HEK293T (cell line): ENCODE measurements around the gene OR2T34.
"Not testable (repeated sequence)": the region's sequence is repeated elsewhere in the genome, so short reads cannot be mapped to it uniquely, and the experiment has no call there.

ENCODE experiments used
- BHLHE40 ChIP-seq: fragments of 450-650 bp; IDR thresholded peaks from 2 replicates; pipeline ENCODE4 v1.6.1; 2016; ENCODE audit warnings: mild to moderate bottlenecking, moderate library complexity, borderline replicate concordance
- HDGF ChIP-seq: fragments of 450-650 bp; IDR thresholded peaks from 2 replicates; pipeline ENCODE4 v1.6.1; 2017; ENCODE audit warnings: antibody characterized with exemption, borderline replicate concordance
- L3MBTL2 ChIP-seq: fragments of 450-650 bp; conservative IDR thresholded peaks from 2 replicates; pipeline ENCODE4 v1.6.1; 2016; ENCODE audit warnings: mild to moderate bottlenecking
- LEF1 ChIP-seq: fragments of 450-650 bp; IDR thresholded peaks from 2 replicates; pipeline ENCODE4 v1.6.1; 2017; ENCODE audit warnings: mild to moderate bottlenecking, borderline replicate concordance
- NFRKB ChIP-seq: fragments of 450-650 bp; IDR thresholded peaks from 2 replicates; pipeline ENCODE4 v1.6.1; 2016; ENCODE audit warnings: mild to moderate bottlenecking, moderate library complexity
- SP1 ChIP-seq: fragments of 450-650 bp; IDR thresholded peaks from 2 replicates; pipeline ENCODE4 v1.6.1; 2017
- SUZ12 ChIP-seq: fragments of 450-650 bp; IDR thresholded peaks from 2 replicates; pipeline ENCODE4 v1.6.1; 2016; ENCODE audit warnings: mild to moderate bottlenecking
- ZNF384 ChIP-seq: fragments of 450-650 bp; IDR thresholded peaks from 2 replicates; pipeline ENCODE4 v1.6.1; 2016
- TF ChIP-seq, protein P1 (sequence below): fragments of 450-650 bp; IDR thresholded peaks from 2 replicates; pipeline ENCODE4 v1.6.1; 2016

DNA sequence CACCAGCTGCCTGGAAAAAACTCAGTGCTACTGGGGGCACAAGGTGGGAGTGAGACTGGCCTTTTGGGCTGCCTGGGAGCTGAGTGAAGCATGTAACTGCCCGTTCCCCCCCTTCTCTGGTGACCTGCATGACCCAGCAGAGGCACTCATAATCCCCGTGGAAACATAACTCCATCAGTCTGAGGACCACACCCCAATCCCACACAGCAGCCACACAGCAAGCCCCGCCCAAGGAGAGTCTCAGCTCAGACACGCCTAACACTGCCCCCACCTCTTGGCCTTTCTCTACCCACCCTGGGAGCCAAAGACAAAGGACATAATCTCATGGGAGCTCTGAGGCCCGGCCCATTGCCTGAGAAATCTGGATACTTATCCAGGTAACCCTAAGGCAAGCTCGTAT, 23.5 kb downstream of the OR2T34 start:
- not testable (repeated sequence) for TF ChIP-seq ZNF384, HDGF, NFRKB, SUZ12, L3MBTL2, BHLHE40, SP1, LEF1
- TF ChIP-seq, protein P1, sequence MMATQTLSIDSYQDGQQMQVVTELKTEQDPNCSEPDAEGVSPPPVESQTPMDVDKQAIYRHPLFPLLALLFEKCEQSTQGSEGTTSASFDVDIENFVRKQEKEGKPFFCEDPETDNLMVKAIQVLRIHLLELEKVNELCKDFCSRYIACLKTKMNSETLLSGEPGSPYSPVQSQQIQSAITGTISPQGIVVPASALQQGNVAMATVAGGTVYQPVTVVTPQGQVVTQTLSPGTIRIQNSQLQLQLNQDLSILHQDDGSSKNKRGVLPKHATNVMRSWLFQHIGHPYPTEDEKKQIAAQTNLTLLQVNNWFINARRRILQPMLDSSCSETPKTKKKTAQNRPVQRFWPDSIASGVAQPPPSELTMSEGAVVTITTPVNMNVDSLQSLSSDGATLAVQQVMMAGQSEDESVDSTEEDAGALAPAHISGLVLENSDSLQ, result not testable (repeated sequence)
